Body of pancreas (tissue), 4 donors: ENCODE measurements around the gene MOAP1. TPM values are rescaled to one million over a fixed set of nuclear protein-coding genes. Genes with fewer than 3 reads are reported as not detected.

Experiments
- ATAC-seq: fragments of 150-250 bp; one replicate; pipeline ENCODE4 v1.9.1; 2016
- DNase-seq, 4 donors: peaks; one replicate each; pipeline ENCODE4 v3.0.0-alpha.2; 2019
- H3K27ac ChIP-seq, 4 donors: fragments of 200-600 bp; sonication (generic); 1 replicate in 3 of 4; 2 replicates in 1 of 4; pipeline versions ENCODE4 v1.5.1 to v1.6.1; 2016 to 2019; ENCODE audit warnings: mild to moderate bottlenecking in 1 of 4, mixed read lengths in 1 of 4, moderate library complexity in 1 of 4
- H3K27me3 ChIP-seq, 2 donors: fragments of 200-600 bp; sonication (generic); one replicate each; pipeline ENCODE4 v1.6.0; 2016; ENCODE audit warnings: mild to moderate bottlenecking in 1 of 2
- H3K36me3 ChIP-seq, 2 donors: fragments of 200-600 bp; sonication (generic); replicated peaks in 1 of 2; 2 replicates each; pipeline ENCODE4 v1.5.1; 2016; ENCODE audit warnings: low read depth in 2 of 2; ENCODE audit not compliant: insufficient read depth in 1 of 2
- H3K4me1 ChIP-seq: fragments of 200-600 bp; sonication (generic); one replicate; pipeline ENCODE4 v1.6.0; 2016
- H3K4me3 ChIP-seq, 2 donors: fragments of 200-600 bp; sonication (generic); 1 replicate in 1 of 2; 2 replicates in 1 of 2; pipeline ENCODE4 v1.5.1; 2016 to 2019
- H3K9me3 ChIP-seq, 3 donors: fragments of 200-600 bp; sonication (generic); 1 replicate in 2 of 3; 2 replicates in 1 of 3; pipeline ENCODE4 v1.5.1; 2016
- POLR2A ChIP-seq, 3 donors: fragments of 450-650 bp; IDR thresholded peaks; one replicate each; pipeline ENCODE4 v1.6.1; 2016; ENCODE audit warnings: antibody characterized with exemption in 3 of 3, mild to moderate bottlenecking in 2 of 3
- WGBS, 2 donors: methylation state at CpG; one replicate each; pipeline ENCODE4 v1.1.5; 2017; 5-methylcytosine and 5-hydroxymethylcytosine counted together
- intact Hi-C: fragments of 100-400 bp; cut with DNase I; formaldehyde crosslinking; loops from one replicate; pipeline ENCODE4 v1.15.1; 2023
- total RNA-seq, 2 donors: library from RNA; depleted of rRNA; stranded (reverse); fragments of >200 nt; gene quantifications; one replicate each; pipeline ENCODE4 v1.1.0, GENCODE V29; 2016
- TF ChIP-seq, protein P1 (sequence below), 7 experiments: fragments of 450-650 bp in 4 of 7; fragments of 200-600 bp in 3 of 7; sonication (generic) in 3 of 7; IDR thresholded peaks; one replicate each; pipeline ENCODE4 v1.5.1; 2016 to 2019; ENCODE audit warnings: antibody characterized with exemption in 7 of 7

Gene MOAP1
- total RNA-seq, 2 donors from 2014 or later = 10.2 to 17.9 TPM

DNA sequence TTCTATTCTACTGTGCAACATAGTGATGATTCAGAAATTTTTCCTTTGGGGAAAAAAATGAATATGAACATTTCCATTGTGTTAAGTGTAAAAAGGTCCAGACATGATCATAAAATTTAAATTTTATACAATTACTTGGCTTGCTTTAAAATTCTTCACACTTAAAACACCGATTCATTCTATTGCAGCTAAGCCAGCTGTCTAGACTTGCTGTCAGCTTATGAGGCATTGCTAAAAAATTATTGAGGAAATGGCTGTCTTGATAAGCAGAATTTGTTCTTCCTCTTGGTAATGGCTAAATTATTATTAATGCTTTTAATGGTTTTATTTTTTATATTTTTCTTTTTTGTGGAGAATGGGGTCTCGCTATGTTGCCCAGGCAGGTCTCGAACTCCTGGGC is 2.3 kb upstream of the MOAP1 start:
- no peak overlapping the region for H3K4me3 ChIP-seq
- TF ChIP-seq, protein P1, sequence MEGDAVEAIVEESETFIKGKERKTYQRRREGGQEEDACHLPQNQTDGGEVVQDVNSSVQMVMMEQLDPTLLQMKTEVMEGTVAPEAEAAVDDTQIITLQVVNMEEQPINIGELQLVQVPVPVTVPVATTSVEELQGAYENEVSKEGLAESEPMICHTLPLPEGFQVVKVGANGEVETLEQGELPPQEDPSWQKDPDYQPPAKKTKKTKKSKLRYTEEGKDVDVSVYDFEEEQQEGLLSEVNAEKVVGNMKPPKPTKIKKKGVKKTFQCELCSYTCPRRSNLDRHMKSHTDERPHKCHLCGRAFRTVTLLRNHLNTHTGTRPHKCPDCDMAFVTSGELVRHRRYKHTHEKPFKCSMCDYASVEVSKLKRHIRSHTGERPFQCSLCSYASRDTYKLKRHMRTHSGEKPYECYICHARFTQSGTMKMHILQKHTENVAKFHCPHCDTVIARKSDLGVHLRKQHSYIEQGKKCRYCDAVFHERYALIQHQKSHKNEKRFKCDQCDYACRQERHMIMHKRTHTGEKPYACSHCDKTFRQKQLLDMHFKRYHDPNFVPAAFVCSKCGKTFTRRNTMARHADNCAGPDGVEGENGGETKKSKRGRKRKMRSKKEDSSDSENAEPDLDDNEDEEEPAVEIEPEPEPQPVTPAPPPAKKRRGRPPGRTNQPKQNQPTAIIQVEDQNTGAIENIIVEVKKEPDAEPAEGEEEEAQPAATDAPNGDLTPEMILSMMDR (IDR thresholded peaks at IDR 0.05) = no peak
- ATAC-seq (no peak), DNase-seq (no peak)
- H3K27me3 ChIP-seq = no peaks in the 10 kb centered on the region
- H3K9me3 ChIP-seq = no peaks in the 10 kb centered on the region
- no peaks in the 10 kb centered on the region for H3K36me3 ChIP-seq
- H3K4me1 ChIP-seq = peaks cover 29% of the 10 kb centered on the region
- H3K27ac ChIP-seq = peak overlapping the region in 1 of 4 donors; percentile 6
- 82 to 84% methylated on average over 3 of the region's 3 CpGs for WGBS, 2 donors
- intact Hi-C loops = no loop called here

- H3K4me3 ChIP-seq = no peak overlapping the region
- H3K27me3 ChIP-seq = no peaks in the 10 kb centered on the region
- no peaks in the 10 kb centered on the region for H3K9me3 ChIP-seq
- DNase-seq = peak in 1 of 4 donors; percentile 11
- no peak for ATAC-seq
- TF ChIP-seq, protein P1 (IDR thresholded peaks at IDR 0.05) = no peak
- TF ChIP-seq POLR2A (IDR thresholded peaks at IDR 0.05) = no peak
- intact Hi-C loops = no loop called here
- WGBS, 2 donors = 58 to 74% methylated on average over 6 of the region's 6 CpGs
- H3K36me3 ChIP-seq = no peaks in the 10 kb centered on the region
- H3K4me1 ChIP-seq = peaks cover 29% of the 10 kb centered on the region
- peak overlapping the region in 1 of 4 donors; percentile 95 for H3K27ac ChIP-seq
Observed at GRCh38 chr14:93186466-93186865, 1.8 kb upstream of the MOAP1 start.

DNA sequence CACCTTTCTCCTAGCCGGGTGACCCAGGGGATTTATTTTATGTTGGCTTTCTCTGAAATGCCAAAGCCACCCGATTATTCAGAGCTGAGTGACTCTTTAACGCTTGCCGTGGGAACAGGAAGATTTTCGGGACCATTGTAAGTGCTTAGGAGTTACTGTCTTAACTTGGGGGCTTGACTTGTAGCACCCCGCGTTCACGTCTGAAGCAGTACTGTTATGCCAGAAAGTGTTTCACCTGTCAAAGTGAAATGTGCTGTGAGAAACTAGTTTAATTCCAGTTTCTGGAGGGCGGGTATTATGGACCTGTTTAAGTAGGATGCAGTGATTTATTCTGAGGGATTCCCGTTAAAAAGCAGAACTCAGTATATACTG is 638 bp upstream of the MOAP1 start:
- TF ChIP-seq, protein P1 (IDR thresholded peaks at IDR 0.05) = no peak
- TF ChIP-seq POLR2A (IDR thresholded peaks at IDR 0.05) = no peak
- Histone ChIP-seq H3K9me3 (no peaks in the 10 kb centered on the region), H3K27ac (peak overlapping the region; percentile 94 to 98 (median 96)), H3K4me1 (peaks cover 29% of the 10 kb centered on the region), H3K36me3 (no peaks in the 10 kb centered on the region), H3K4me3 (peak overlapping the region; percentile 22 to 31), H3K27me3 (no peaks in the 10 kb centered on the region)
- no peak for ATAC-seq
- DNase-seq = no peak
- intact Hi-C loops = no loop called here
- 0 to 1% methylated on average over 10 of the region's 10 CpGs for WGBS, 2 donors

- 31 to 48% methylated on average over 12 to 17 of the region's 17 CpGs for WGBS, 2 donors
- intact Hi-C loops = no loop called here
- ATAC-seq = no peak
Observed at GRCh38 chr14:93183596-93184317, 940 bp downstream of the MOAP1 start.

More at GRCh38 chr14:93183596-93184317, 940 bp downstream of the MOAP1 start:
- H3K36me3 ChIP-seq = no peaks in the 10 kb centered on the region
- H3K9me3 ChIP-seq = no peaks in the 10 kb centered on the region
- no peak for TF ChIP-seq POLR2A (IDR thresholded peaks at IDR 0.05)
- TF ChIP-seq, protein P1 (IDR thresholded peaks at IDR 0.05) = no peak
- peaks cover 29% of the 10 kb centered on the region for H3K4me1 ChIP-seq
- no peak for DNase-seq
- no peaks in the 10 kb centered on the region for H3K27me3 ChIP-seq
- H3K4me3 ChIP-seq = peak overlapping the region; percentile 81 to 88
- peak overlapping the region; percentile 94 to 98 (median 96) for H3K27ac ChIP-seq
